ENCODE measurements around the gene DDB1.

Gene DDB1

GRCh38 chr11:61306221-61306620 is 26.7 kb downstream of the DDB1 start:
- TF ChIP-seq CTCF (IDR thresholded peaks at IDR 0.05; ENCODE audit: insufficient read depth, missing control alignments), result no peak
- no peak for FAIRE-seq
- no peak for DNase-seq (ENCODE audit: insufficient read length, low spot score)

GRCh38 chr11:61305417-61305816 is 27.5 kb downstream of the DDB1 start:
- FAIRE-seq, result no peak
- no peak for DNase-seq (ENCODE audit: insufficient read length, low spot score)

GRCh38 chr11:61303725-61304124 is 29.2 kb downstream of the DDB1 start:
- TF ChIP-seq CTCF (IDR thresholded peaks at IDR 0.05; ENCODE audit: insufficient read depth, missing control alignments), result no peak
- no peak for DNase-seq (ENCODE audit: insufficient read length, low spot score)
- FAIRE-seq, result no peak

More at GRCh38 chr11:61305417-61305816, 27.5 kb downstream of the DDB1 start:
- TF ChIP-seq CTCF (IDR thresholded peaks at IDR 0.05; ENCODE audit: insufficient read depth, missing control alignments), result no peak

GRCh38 chr11:61302550-61302949 is 30.4 kb downstream of the DDB1 start:
- FAIRE-seq (no peak), DNase-seq (ENCODE audit: insufficient read length, low spot score) (no peak)
- TF ChIP-seq CTCF (IDR thresholded peaks at IDR 0.05; ENCODE audit: insufficient read depth, missing control alignments), result no peak

- FAIRE-seq (no peak), DNase-seq (ENCODE audit: insufficient read length, low spot score) (no peak)
- TF ChIP-seq CTCF (IDR thresholded peaks at IDR 0.05; ENCODE audit: insufficient read depth, missing control alignments), result no peak
Observed at GRCh38 chr11:61298663-61299244, 34.2 kb downstream of the DDB1 start.

GRCh38 chr11:61297746-61298145 is 35.2 kb downstream of the DDB1 start:
- TF ChIP-seq CTCF (IDR thresholded peaks at IDR 0.05; ENCODE audit: insufficient read depth, missing control alignments), result no peak
- FAIRE-seq (no peak), DNase-seq (ENCODE audit: insufficient read length, low spot score) (no peak)

- FAIRE-seq, result no peak
- TF ChIP-seq CTCF (IDR thresholded peaks at IDR 0.05; ENCODE audit: insufficient read depth, missing control alignments), result no peak
Observed at GRCh38 chr11:61297341-61297740, 35.6 kb downstream of the DDB1 start.

More at GRCh38 chr11:61297341-61297740, 35.6 kb downstream of the DDB1 start:
- DNase-seq (ENCODE audit: insufficient read length, low spot score), result no peak

All from D721Med (cell line).